CD4-positive, alpha-beta T cell treated with Interleukin-6 for 4 hours (primary cell): Measurements from ENCODE around the gene IGSF22.

Source experiments
- DNase-seq: peaks from one replicate; pipeline ENCODE4 v3.0.0-alpha.2; 2020; ENCODE audit warnings: mixed read lengths

IGSF22 gene

GRCh38 chr11:18743365-18743764 is 17.4 kb upstream of the IGSF22 start:
- DNase-seq: no peak

GRCh38 chr11:18741783-18742182 is 15.8 kb upstream of the IGSF22 start:
- no peak for DNase-seq

- no peak for DNase-seq
Observed at GRCh38 chr11:18739685-18740084, 13.7 kb upstream of the IGSF22 start.

GRCh38 chr11:18737642-18738041 is 11.7 kb upstream of the IGSF22 start:
- no peak for DNase-seq

- DNase-seq: no peak
Observed at GRCh38 chr11:18736590-18737148, 10.7 kb upstream of the IGSF22 start.

- DNase-seq: no peak
Observed at GRCh38 chr11:18733202-18733601, 7.2 kb upstream of the IGSF22 start.

- DNase-seq: peak; percentile 74
Observed at GRCh38 chr11:18731949-18732821, 6.2 kb upstream of the IGSF22 start.

GRCh38 chr11:18731441-18731840 is 5.5 kb upstream of the IGSF22 start:
- DNase-seq: no peak

GRCh38 chr11:18730020-18730419 is 4.0 kb upstream of the IGSF22 start:
- DNase-seq: no peak

- no peak for DNase-seq
Observed at GRCh38 chr11:18729426-18729825, 3.4 kb upstream of the IGSF22 start.

- no peak for DNase-seq
Observed at GRCh38 chr11:18728658-18729057, 2.7 kb upstream of the IGSF22 start.

- peak; percentile 72 for DNase-seq
Observed at GRCh38 chr11:18727479-18728236, 1.7 kb upstream of the IGSF22 start.

- DNase-seq: no peak
Observed at GRCh38 chr11:18723991-18724390, 2.0 kb downstream of the IGSF22 start.

- DNase-seq: no peak
Observed at GRCh38 chr11:18722293-18722637, 3.7 kb downstream of the IGSF22 start.

GRCh38 chr11:18721561-18722292 is 4.3 kb downstream of the IGSF22 start:
- peak; percentile 58 for DNase-seq

GRCh38 chr11:18720808-18721560 is 5.0 kb downstream of the IGSF22 start:
- DNase-seq: peak; percentile 91

GRCh38 chr11:18720091-18720807 is 5.7 kb downstream of the IGSF22 start:
- DNase-seq: no peak

GRCh38 chr11:18715476-18715875 is 10.5 kb downstream of the IGSF22 start:
- DNase-seq: no peak

- no peak for DNase-seq
Observed at GRCh38 chr11:18714443-18714780, 11.6 kb downstream of the IGSF22 start.

- DNase-seq: no peak
Observed at GRCh38 chr11:18713646-18714442, 12.1 kb downstream of the IGSF22 start.

- no peak for DNase-seq
Observed at GRCh38 chr11:18710545-18710944, 15.4 kb downstream of the IGSF22 start.
